Erythroblast (primary cell): Measurements from ENCODE around the gene PLEKHM3.

Experiments used
- GATA1 ChIP-seq: IDR thresholded peaks from 2 replicates; pipeline ENCODE4 v1.6.1; 2011; ENCODE audit warnings: low read depth, mild to moderate bottlenecking, control low read depth, low read length, moderate library complexity
- POLR2A ChIP-seq: IDR thresholded peaks from 2 replicates; pipeline ENCODE4 v1.6.1; 2011; ENCODE audit warnings: mild to moderate bottlenecking, low read length

- TF ChIP-seq POLR2A: no peak
- TF ChIP-seq GATA1: no peak
Measured at GRCh38 chr2:207984765-207985480, 40.4 kb downstream of the PLEKHM3 start.
